HCT116 (cell line): ENCODE results near the gene TBC1D2.

ENCODE experiments used
- CTCF ChIP-seq, 3 experiments: fragments of 200-600 bp in 1 of 3; sonication (generic) in 1 of 3; IDR thresholded peaks in 2 of 3; conservative IDR thresholded peaks in 1 of 3; 2 replicates each; pipeline ENCODE4 v1.5.1; 2012 to 2017; ENCODE audit warnings: low read depth in 2 of 3, low read length in 2 of 3, antibody characterized with exemption in 1 of 3, borderline replicate concordance in 1 of 3, control low read depth in 1 of 3, mild to moderate bottlenecking in 1 of 3, mixed read lengths in 1 of 3, mixed run types in 1 of 3, moderate library complexity in 1 of 3; ENCODE audit not compliant: insufficient read depth in 1 of 3
- EGR1 ChIP-seq: IDR thresholded peaks from 2 replicates; pipeline ENCODE4 v1.6.1; 2012; ENCODE audit warnings: low read depth
- EZH2 ChIP-seq: fragments of 200-600 bp; sonication (generic); IDR thresholded peaks from 2 replicates; pipeline ENCODE4 v1.6.1; 2017; ENCODE audit warnings: antibody characterized with exemption, mixed run types
- EZH2phosphoT487 ChIP-seq: fragments of 200-600 bp; IDR thresholded peaks from 2 replicates; pipeline ENCODE4 v1.6.1; 2018; ENCODE audit warnings: antibody characterized with exemption, borderline replicate concordance
- JUND ChIP-seq: IDR thresholded peaks from 2 replicates; pipeline ENCODE4 v1.6.1; 2012
- MAX ChIP-seq: IDR thresholded peaks from 2 replicates; pipeline ENCODE4 v1.6.1; 2012
- POLR2A ChIP-seq: IDR thresholded peaks from 2 replicates; pipeline ENCODE4 v1.7.0; 2011; ENCODE audit warnings: borderline replicate concordance; ENCODE audit not compliant: insufficient read depth, insufficient read length; ENCODE audit errors: extremely low read depth
- RAD21 ChIP-seq: IDR thresholded peaks from 2 replicates; pipeline ENCODE4 v1.6.1; 2012; ENCODE audit warnings: low read depth, mild to moderate bottlenecking
- REST ChIP-seq: IDR thresholded peaks from 2 replicates; pipeline ENCODE4 v1.6.1; 2012; ENCODE audit warnings: low read depth
- YY1 ChIP-seq: IDR thresholded peaks from 2 replicates; pipeline ENCODE4 v1.6.1; 2011; ENCODE audit warnings: low read length, low read depth, moderate library complexity, mild to moderate bottlenecking; ENCODE audit not compliant: insufficient replicate concordance; ENCODE audit errors: extremely low read depth
- ZNF274 ChIP-seq: fragments of 200-500 bp; sonication (Bioruptor generic); IDR thresholded peaks from 2 replicates; pipeline ENCODE4 v1.6.1; 2014; ENCODE audit warnings: mild to moderate bottlenecking, low read depth, low read length, inconsistent platforms

- TF ChIP-seq MAX (no peak), YY1 (no peak), RAD21 (no peak), POLR2A (no peak), ZNF274 (no peak), EZH2 (no peak), JUND (no peak), REST (no peak), EGR1 (no peak), EZH2phosphoT487 (no peak), CTCF (IDR thresholded peaks at IDR 0.05 in 2 of 3, conservative IDR thresholded peaks at IDR 0.05 in 1 of 3; ENCODE audit: borderline replicate concordance in 1 of 3, insufficient read depth in 1 of 3, low read depth in 2 of 3, low read length in 2 of 3) (no peak)
Measured at GRCh38 chr9:98271479-98271878, 16.0 kb upstream of the TBC1D2 start.
